ENCODE data around the gene ABCG4. TPM values are rescaled to one million over a fixed set of nuclear protein-coding genes. Genes with fewer than 3 reads are reported as not detected.

Gene ABCG4
- under 1 TPM; 0.01 to 0.34 (median 0.06) TPM for polyA plus RNA-seq

DNA sequence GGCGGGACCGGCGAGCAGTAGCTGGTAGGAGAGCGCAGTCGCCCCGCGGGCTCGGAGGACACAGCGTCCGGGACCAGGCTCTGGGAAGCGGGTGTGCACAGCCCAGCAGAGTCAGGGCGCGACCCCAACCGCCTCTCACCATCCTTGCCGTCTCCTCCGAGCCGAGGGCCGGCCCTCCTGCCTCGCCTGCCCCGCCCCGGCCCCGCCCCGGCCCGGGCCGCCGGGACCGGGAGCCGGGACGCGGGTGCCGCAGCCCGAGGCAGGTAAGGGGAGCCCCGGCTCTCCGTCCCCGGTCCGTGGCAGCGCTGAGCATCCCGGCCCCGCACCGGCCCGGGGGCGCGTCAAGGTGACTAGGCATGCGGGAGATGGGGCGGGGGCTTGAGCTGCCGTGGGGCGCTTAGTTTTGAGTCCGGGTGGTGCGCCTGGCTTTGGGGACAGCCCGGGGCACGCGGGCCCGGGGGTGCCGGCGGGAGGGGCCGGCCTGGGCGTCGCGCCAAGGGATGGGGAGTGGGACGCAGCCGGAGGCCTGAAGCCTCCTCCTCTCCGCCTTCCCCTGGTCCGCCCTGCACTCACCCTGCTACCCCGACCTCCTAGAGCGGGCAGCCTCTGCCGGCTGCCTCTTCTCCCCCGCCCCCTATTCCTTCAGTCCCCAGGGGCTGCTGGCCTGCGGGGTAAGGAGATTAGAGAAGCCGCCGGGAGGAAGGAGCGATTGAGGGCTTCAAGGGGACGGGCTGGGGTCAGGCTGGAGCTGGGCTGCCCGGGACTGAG, at the start of gene ABCG4:
TSS of gene ABCG4 (plus strand) at position 35 of the 768 bp plus-strand sequence. CDS start 914 bp downstream, outside the sequence.
- 1 to 2% (median 1%) methylated on average over 39 to 73 of the region's 73 CpGs for WGBS, 3 donors
- H3K27ac ChIP-seq (ENCODE audit: low read depth, low read length) = no peak within 1 kb of the TSS

DNA sequence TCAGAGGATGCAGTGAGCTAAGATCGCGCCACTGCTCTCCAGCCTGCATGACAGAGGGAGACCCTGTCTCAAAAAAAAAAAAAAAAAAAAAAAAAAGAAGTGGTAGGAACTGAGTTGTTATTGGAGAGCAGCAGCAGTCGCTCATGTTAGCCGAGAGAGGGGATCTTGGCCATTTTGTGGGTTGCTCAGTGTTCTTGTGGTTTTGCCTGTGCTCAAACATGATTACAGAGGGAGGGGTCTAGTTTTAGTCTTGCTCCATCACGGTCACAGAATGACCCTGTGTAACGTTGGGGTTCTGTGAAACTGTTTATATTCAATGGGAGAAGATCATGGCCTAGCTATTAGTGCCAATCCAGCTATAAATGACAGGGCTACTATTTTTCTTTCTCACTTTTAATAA, 49.1 kb upstream of the ABCG4 start:
- 66 to 74% (median 73%) methylated on average over 6 of the region's 6 CpGs for WGBS, 3 donors
- H3K27ac ChIP-seq (ENCODE audit: low read depth, low read length) = no peak overlapping the region

DNA sequence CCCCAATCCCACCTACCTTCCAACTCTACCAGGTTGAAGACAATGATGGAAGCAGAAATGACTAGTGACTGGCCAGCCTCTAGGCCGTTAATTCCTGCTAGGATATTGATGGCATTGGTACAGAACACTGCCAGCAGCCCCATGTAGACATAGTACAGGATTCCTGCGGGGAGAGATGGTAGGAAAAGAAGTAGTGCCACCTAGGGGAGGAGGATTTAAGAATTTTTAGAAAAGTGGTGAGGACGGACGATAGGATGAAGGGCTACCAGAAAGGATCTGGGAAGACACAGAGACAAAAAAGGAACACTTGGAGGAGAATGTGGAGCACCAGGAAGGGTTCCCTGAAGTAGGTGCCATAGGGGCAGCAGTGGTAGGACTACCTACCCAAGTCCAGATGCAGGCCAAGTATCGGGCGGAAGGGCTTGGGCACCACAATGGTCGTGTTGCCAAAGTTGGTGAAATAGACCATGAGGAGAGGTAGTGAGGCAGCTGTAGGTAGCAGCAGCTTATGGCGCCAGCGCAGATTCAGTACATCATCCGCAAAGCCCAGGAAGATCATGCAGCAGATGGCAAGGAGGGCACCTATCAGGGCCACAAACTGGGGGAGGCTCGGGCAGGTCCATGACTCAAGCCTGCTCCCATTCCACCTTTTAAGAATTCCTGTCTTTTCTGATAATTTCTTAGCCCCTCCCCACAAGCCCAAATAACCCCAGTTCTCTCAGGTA, 48.4 kb upstream of the ABCG4 start:
- 20 to 56% (median 47%) methylated on average over 11 of the region's 11 CpGs for WGBS, 3 donors
- H3K27ac ChIP-seq (ENCODE audit: low read depth, low read length) = no peak overlapping the region

DNA sequence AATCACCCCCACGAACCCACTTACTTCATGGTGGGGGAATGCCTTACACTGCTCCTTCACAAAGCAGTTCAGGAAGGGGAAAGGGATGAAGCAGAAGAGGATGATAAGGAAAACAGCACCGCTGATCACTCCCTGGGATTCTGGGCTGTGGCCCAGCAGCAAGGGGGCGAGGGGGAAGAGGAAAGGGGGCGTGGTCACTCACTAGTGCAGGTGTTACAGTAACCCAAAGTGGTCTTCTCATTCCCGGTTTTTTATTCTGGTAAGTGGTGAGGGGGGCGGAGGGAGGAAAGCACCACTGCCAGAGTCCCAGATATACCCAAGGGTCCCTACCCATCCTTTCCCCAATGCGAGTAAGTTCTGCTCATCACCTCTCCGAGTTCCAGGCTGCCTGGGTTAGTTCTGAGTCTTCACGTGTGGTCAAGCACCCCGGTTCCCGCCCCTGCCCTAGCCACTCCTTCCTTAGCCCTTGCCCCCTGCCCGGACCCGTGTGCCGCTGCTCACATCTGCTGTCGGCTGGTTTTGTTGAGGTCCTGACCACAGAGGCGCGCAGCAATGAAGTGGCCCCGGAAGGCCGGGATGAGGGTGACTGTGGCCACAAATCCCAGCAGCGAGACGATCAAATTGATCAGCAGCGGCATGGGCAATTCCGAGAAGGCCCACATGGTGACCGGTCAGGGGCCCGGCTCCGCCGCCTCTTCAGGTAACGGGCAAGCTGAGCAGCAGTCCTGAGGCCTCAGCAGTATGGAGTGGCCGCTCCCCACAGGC, 47.7 kb upstream of the ABCG4 start:
- H3K27ac ChIP-seq (ENCODE audit: low read depth, low read length) = peak overlapping the region; percentile 21
- 0 to 2% (median 1%) methylated on average over 27 to 29 of the region's 29 CpGs for WGBS, 3 donors

DNA sequence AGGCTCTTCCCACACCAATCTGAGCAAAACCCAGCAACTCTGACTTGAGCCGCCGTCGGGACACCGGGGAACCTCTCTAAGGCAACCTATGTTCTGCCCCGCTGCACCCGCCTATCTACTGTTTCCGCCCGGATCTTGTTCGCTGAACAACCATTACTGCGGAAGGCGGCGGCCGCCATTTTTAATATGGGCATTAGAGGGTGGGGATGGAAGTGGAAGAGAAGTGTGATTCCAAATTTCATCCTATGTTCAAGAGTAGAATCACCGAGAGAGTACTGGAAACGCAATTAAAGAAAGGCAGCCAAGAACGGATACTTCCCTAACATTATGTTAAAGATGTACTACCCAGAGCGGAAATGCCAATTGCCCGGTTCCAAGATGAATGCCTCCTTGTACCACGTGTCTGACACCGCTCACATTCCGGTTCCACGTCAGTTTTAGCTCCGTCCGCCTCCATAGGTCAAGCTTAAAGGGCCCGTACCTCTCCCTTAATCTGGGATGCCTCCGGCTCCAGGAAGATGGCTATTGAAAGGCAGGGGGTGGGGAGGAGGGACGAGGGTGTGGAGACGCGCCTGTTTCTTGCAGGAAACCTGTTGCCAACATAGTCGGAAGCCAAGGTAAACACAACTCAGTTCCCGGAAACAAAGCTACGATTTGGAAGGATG, 47.0 kb upstream of the ABCG4 start, which contains the start of gene DPAGT1:
TSS of gene DPAGT1 (minus strand) at position 95 of the 665 bp plus-strand sequence. CDS start 198 bp downstream, outside the sequence.
- WGBS, 3 donors = 0% methylated on average over 32 of the region's 32 CpGs

DNA sequence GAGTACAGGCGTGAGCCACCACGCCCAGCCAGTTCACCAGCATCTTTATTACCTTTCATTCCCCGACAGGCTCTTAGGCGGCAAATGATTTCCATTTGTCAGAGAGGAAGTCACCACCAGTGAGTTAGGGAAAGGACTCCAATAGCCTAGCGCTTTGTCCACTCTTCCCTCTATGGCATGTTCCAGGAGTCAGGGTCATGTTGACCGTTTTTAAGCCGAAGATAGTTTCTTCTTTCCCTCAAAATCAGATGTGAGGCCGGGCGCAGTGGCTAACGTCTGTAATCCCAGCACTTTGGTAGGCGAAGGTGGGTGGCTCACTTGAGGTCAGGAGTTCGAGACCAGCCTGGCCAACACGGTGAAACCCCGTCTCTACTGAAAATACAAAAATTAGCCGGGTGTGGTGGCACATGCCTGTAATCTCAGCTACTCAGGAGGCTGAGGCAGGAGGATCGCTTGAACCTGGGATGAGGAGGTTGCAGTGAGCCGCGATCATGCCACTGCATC, 45.6 kb upstream of the ABCG4 start:
- 78 to 85% (median 78%) methylated on average over 18 of the region's 18 CpGs for WGBS, 3 donors
- peak overlapping the region; percentile 63 for H3K27ac ChIP-seq (ENCODE audit: low read depth, low read length)

More for the DNA sequence above, 47.0 kb upstream of the ABCG4 start, which contains the start of gene DPAGT1:
- peak within 1 kb of the TSS; percentile 21 for H3K27ac ChIP-seq (ENCODE audit: low read depth, low read length)

DNA sequence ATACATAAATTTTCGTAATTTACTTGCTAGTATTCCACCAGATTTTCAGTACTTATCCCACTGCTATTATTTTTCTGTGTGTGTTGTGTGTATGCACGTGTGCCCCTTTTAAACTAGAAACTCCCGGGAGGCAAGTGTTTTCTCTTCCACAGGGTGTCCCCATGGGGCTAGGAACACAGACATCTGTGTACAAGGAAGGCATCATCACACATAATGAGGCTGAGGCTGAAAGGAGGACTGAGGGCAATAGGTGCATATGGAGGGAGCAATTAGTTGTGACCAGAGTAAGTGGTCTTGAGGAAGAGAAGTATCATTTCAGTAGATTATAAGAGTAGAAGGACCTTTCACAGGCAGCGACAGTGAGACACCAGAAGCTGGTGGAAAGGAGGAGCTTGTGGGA, 45.1 kb upstream of the ABCG4 start:
- H3K27ac ChIP-seq (ENCODE audit: low read depth, low read length) = no peak overlapping the region
- 58 to 63% (median 62%) methylated on average over 4 of the region's 4 CpGs for WGBS, 3 donors

DNA sequence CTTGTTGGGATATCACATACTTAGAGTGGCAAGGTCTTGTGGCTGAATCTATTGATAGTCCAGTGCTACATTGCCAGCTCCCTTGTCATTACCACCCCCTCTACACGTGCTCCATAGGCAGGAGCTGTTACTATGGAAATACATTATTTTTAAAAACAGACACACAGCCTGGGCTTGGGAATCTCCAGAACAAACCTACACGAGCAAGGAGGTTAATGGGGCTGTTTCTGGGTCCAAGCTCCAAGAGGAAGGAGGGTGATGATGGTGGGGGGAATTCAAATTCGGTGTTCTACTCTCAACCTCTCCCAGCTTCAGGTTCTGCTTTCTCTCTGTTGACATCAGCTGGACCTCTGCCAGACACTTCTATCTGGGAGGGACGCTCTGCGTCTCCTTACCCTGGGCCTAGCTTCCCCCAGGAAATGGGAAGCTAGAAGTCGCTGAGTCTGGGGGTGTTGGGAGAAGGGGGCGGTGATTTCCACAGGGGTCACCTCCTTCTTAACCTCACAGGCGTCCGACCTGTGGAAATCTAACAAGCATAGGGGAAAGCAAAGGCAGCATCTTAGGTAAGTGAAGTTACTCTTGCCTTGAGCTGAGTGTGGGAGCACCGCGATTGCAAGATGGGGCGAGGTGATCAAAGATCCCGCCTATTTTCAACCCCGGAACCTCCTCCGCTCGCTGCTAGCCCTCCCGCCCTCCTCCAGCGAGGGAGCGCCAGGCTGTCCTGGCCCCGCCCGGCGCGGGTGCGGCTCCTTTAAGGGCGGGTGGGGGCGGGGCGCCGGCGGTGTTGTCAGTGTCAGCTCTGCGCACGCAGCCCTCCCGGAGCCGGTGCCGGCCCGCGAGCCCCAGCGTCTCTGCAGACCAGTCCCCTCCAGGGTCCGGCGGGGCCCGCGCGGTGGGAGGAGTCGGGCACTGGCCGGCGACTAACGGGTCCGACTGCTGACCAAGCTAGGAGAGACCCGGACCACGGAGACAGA, 42.0 kb upstream of the ABCG4 start, which contains the start of gene C2CD2L:
TSS of gene C2CD2L (plus strand) at position 781 of the 974 bp plus-strand sequence. CDS start 398 bp downstream, outside the sequence.
- H3K27ac ChIP-seq (ENCODE audit: low read depth, low read length) = no peak within 1 kb of the TSS
- WGBS, 3 donors = 1 to 2% (median 1%) methylated on average over 43 to 49 of the region's 49 CpGs

DNA sequence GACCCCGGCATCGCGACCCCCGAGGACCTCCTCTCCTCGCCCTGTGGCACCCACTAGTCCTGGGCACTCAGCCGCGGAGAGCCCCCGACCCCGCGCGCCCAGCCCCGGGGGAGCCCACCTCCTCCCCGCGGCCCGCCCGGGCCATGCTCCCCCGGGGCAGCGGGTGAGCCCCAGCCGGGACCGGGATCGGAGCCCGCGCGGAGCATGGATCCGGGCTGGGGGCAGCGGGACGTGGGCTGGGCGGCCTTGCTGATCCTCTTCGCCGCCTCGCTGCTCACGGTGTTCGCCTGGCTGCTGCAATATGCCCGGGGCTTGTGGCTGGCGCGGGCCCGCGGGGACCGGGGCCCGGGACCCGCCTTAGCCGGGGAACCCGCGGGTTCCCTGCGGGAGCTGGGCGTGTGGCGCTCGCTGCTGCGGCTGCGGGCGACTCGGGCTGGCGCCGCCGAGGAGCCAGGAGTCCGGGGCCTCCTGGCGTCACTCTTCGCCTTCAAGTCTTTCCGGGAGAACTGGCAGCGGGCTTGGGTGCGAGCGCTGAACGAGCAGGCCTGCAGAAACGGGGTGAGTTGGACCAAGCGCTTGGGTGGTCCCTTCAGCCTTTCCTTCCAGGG, 41.2 kb upstream of the ABCG4 start:
- WGBS, 3 donors = 0 to 1% (median 1%) methylated on average over 50 to 65 of the region's 65 CpGs
- H3K27ac ChIP-seq (ENCODE audit: low read depth, low read length) = no peak overlapping the region

DNA sequence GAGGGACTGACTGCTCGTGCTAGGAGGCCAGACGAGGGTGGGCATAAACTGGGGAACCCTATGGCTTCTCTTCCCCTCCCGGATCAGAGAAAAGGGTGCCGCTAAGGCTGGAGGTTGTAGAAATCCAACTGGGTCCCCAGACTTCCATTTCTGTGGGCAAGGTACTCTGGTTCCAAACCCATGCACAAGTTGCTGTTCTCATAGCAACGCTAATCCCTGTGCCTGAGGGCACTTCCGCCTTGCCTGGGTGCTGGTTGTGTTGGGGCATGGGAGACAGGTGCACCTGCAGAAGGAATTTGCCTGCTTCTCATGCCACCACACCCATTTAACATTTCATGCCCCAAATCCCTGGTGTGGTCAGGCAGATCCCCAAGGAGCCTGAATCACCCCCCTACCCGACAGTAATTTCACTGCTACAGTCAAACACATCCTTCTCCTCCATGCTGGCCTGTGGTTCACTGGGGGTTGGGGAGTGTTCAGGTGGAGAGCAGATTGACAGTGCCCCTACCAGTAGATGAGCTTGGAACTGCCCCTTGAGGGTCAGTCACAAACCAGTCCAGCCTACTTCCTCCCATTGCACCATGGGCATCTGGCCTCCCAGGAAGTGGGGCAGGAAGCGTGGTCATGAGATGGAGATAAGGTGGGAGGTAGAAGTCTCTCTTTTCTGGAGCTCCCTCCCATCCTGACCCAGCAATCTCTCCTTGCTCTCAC, 40.6 kb upstream of the ABCG4 start:
- 14 to 21% (median 15%) methylated on average over 8 of the region's 8 CpGs for WGBS, 3 donors
- no peak overlapping the region for H3K27ac ChIP-seq (ENCODE audit: low read depth, low read length)

DNA sequence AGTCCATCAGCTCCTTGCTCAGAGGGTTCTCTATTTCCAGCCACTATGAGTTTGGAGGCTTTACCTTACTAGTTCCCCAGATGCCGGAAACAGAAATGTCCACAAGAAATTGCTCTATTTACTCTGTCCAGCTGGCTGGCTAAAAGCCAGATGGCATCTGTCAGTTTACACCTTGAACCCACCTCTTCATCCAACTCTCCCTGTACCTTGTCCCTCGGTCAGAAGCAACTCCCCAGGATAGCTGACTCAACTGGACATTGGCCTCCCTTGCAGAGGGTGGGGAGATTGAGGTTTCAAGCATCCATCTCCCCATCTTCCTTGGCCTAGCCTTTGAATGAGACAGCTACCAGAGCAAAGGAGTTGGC, 40.0 kb upstream of the ABCG4 start:
- H3K27ac ChIP-seq (ENCODE audit: low read depth, low read length) = no peak overlapping the region
- WGBS, 3 donors = 50 to 76% (median 72%) methylated on average over 2 of the region's 2 CpGs

DNA sequence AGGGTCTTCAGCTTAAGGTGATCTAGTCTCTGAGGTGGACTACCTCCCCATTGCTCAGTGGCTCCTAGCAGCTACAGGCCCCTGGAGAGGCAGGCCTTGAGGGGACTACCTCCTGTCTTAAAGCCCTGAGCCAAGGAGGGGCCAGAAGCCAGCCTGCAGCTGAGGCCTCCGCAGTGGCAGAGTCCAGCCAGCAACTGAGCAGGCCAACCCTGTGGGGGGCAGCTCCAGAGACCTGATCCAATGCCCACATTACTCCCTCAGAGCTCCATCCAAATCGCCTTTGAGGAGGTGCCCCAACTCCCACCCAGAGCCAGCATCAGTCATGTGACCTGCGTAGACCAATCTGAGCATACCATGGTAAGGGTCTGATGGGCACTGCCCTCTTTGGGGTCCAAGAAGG, 39.0 kb upstream of the ABCG4 start:
- WGBS, 3 donors = 81 to 94% (median 92%) methylated on average over 3 of the region's 3 CpGs

DNA sequence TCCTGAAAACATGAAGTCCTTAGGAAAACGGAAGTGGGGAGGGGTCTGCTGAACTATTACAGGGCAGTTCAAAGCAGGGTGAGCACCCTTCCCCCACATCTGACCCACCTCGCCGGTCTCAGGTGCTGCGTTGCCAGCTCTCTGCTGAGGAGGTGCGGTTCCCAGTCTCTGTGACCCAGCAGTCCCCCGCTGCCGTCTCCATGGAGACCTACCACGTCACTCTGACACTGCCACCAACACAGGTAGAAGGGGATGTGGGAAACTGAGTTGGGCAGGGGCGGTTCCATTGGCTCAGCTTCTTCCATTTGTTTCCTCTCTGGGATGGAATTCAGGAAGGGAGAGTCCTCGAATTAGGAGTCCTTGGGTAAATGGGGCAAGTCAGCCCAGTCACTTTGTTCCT, 38.4 kb upstream of the ABCG4 start:
- 85 to 87% (median 87%) methylated on average over 10 of the region's 10 CpGs for WGBS, 3 donors
- no peak overlapping the region for H3K27ac ChIP-seq (ENCODE audit: low read depth, low read length)

More for the DNA sequence above, 39.0 kb upstream of the ABCG4 start:
- no peak overlapping the region for H3K27ac ChIP-seq (ENCODE audit: low read depth, low read length)

DNA sequence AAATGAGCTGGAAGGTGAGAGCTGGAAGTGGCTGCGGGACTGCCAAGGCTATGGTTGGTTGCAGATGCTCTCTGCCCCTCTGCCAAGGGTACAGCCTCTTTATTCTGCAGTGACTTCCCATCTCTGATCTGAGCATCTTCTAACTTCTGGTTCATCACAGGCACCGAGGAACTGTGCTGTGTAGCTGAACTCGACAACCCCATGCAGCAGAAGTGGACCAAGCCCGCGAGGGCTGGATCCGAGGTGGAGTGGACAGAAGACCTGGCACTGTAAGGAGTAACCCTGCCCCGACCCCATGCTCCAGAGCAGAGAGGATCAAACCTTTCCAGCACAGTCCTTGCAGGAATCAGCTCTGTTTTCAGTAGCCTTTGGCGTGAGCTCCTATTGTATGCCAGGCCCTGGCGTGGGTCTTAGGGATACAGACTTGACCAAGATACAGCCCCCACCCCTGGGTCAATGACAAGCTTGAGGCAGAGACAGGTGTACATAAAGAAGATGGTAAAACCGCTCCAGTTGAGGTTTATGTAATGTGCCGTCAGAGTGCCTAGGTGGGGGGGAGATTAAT, 37.4 kb upstream of the ABCG4 start:
- H3K27ac ChIP-seq (ENCODE audit: low read depth, low read length) = no peak overlapping the region
- 91 to 98% (median 95%) methylated on average over 11 of the region's 11 CpGs for WGBS, 3 donors

DNA sequence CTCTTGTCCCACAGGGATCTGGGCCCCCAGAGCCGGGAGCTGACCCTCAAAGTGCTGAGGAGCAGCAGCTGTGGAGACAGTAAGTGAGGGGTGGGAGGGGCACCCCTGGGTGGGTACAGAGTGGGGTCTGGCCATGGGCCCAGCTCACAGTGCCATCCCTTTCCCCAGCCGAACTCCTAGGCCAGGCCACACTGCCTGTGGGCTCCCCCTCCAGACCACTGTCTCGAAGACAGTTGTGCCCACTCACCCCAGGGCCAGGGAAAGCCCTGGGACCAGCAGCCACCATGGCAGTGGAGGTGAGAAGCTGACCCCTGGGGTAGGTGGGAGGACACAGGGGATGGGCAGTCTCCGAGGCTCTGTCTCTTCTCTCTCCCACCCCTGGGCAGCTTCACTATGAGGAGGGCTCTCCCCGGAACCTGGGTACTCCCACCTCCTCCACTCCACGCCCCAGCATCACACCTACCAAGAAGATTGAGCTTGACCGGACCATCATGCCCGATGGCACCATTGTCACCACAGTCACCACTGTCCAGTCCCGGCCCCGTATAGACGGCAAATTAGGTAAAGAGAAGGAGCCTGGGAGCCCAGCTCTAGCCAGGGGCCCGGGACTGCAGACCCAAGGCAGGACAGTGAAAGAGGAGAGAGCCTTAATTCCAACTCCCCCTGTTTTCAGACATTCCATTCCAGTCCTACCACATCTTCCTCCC, 36.4 kb upstream of the ABCG4 start:
- no peak overlapping the region for H3K27ac ChIP-seq (ENCODE audit: low read depth, low read length)

More for the DNA sequence above, 36.4 kb upstream of the ABCG4 start:
- WGBS, 3 donors = 86 to 93% (median 90%) methylated on average over 12 of the region's 12 CpGs
